ACC112 (cell line): ENCODE measurements around the gene PLPPR1.

ENCODE experiments used
- H2AFZ ChIP-seq: fragments of 200-600 bp; sonication (generic); one replicate; pipeline ENCODE4 v1.6.0; 2017; ENCODE audit warnings: antibody characterized with exemption, low read length; ENCODE audit not compliant: unreplicated experiment
- H3K27ac ChIP-seq: fragments of 200-600 bp; sonication (generic); 2 replicates; pipeline ENCODE4 v1.5.1; 2014; ENCODE audit warnings: low read depth, mild to moderate bottlenecking, antibody characterized with exemption, low read length, moderate library complexity
- H3K27me3 ChIP-seq: fragments of 200-600 bp; sonication (generic); 2 replicates; pipeline ENCODE4 v1.6.1; 2014; ENCODE audit warnings: mild to moderate bottlenecking, antibody characterized with exemption, low read length, moderate library complexity, mixed read lengths; ENCODE audit not compliant: insufficient read depth
- H3K36me3 ChIP-seq: fragments of 200-600 bp; sonication (generic); 2 replicates; pipeline ENCODE4 v1.6.1; 2016; ENCODE audit warnings: mild to moderate bottlenecking, antibody characterized with exemption, low read length, moderate library complexity, mixed read lengths; ENCODE audit not compliant: insufficient read depth
- H3K4me1 ChIP-seq: fragments of 200-600 bp; sonication (generic); one replicate; pipeline ENCODE4 v1.6.1; 2016; ENCODE audit warnings: low read length, mixed read lengths; ENCODE audit not compliant: insufficient read depth, unreplicated experiment, control insufficient read depth
- H3K4me3 ChIP-seq: fragments of 200-600 bp; sonication (generic); 2 replicates; pipeline ENCODE4 v1.5.1; 2014; ENCODE audit warnings: mild to moderate bottlenecking, low read depth, low read length
- H3K79me2 ChIP-seq: fragments of 200-600 bp; sonication (generic); one replicate; pipeline ENCODE4 v1.6.0; 2016; ENCODE audit warnings: low read length; ENCODE audit not compliant: control insufficient read depth, unreplicated experiment, insufficient read depth

The PLPPR1 gene

DNA sequence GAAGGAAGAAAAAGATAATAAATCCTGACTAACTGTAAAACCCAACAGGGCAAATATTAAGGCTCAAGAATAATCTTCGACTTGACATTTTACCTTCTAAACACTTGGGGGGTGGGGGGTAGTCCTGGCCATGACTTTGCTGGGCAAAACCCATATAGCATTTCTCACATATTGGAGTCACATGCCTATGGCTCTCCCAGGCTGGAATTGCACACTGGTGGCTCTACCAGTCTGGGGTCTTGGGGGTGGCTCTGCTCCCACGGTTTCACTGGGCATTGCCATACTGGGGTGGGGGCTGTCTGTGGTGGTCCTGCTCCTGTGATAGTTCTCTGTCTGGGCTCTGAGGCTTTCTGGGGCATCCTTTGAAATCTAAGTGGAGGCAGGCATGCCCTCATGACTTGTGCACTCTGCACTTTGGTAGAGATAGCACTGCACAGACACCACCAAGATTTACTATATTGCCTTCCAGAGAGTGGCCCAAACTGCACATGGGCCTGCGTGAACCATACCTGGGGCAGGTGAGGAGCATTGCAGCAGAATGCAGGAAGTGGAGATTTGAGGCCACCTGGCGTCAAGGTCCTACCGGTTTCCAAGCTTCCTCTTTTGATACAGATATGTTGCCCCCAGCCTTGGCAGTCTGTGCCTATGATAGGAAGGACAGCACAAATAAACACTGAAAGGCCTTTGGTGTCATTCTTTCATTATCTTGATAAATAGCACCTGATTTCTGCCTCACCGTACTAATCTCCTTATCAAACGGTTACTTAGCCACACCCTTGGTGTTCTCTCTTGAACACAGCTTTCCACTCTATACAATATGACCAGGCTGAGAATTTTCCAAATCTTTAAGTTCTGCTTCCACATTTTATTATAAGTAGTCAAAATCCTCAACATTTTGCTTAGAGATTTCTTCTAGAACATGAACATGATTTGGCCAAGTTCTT, 326.5 kb downstream of the PLPPR1 start:
- H2AFZ ChIP-seq = no peak overlapping the region
- no peaks in the 10 kb centered on the region for H3K4me1 ChIP-seq

DNA sequence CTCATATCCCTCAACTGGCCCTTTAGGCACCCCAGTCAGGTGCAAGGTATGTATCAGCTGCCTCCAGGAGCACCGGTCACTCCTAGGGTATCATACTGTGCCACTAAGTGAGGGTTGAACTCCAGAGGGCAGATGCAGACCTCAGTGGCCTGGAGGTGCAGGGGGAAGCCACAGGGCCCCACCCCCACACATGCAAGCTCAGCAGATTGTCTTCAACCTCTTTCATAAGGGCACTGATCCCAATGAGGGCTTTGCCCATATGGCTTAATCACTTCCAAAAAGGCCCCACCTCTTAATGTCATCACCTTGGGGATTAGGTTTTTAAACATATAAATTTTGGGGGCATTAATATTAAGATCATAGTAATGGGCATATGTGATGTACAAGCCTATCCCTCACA, 328.1 kb downstream of the PLPPR1 start:
- H3K27ac ChIP-seq = no peak overlapping the region
- H3K4me3 ChIP-seq = no peak overlapping the region
- H3K27me3 ChIP-seq = no peaks in the 10 kb centered on the region
- no peaks in the 10 kb centered on the region for H3K36me3 ChIP-seq
- H3K4me1 ChIP-seq = no peaks in the 10 kb centered on the region
- no peaks in the 10 kb centered on the region for H3K79me2 ChIP-seq
- H2AFZ ChIP-seq = no peak overlapping the region

More for the DNA sequence above, 326.5 kb downstream of the PLPPR1 start:
- Histone ChIP-seq H3K36me3 (no peaks in the 10 kb centered on the region), H3K79me2 (no peaks in the 10 kb centered on the region), H3K27ac (no peak overlapping the region), H3K4me3 (no peak overlapping the region), H3K27me3 (peaks cover 4% of the 10 kb centered on the region; the same call in 1 of the 2 replicates)

DNA sequence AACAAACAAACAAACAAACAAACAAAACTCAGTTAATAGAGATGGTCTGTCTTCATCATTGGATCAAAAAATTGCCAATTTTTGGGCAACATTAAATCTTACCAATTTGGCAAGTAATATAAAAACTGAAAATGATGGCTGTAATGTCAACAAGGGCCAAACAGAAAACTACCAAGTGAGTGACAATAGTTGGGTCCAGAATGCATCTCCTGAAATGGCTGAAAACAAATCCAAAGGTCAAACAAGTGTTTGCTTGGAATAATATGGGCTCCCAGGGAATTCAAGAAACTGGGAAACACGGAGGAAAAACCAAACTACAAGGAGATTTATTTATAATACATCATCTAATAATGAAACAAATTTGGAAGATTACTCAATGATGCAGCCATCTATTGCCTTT, 331.2 kb downstream of the PLPPR1 start:
- Histone ChIP-seq H3K4me3 (no peak overlapping the region), H3K79me2 (no peaks in the 10 kb centered on the region), H3K36me3 (no peaks in the 10 kb centered on the region), H3K4me1 (no peaks in the 10 kb centered on the region), H2AFZ (no peak overlapping the region), H3K27ac (no peak overlapping the region), H3K27me3 (no peaks in the 10 kb centered on the region)

- Histone ChIP-seq H2AFZ (no peak overlapping the region), H3K4me3 (no peak overlapping the region), H3K27ac (no peak overlapping the region), H3K4me1 (no peaks in the 10 kb centered on the region), H3K27me3 (no peaks in the 10 kb centered on the region), H3K79me2 (no peaks in the 10 kb centered on the region), H3K36me3 (no peaks in the 10 kb centered on the region)
Observed at GRCh38 chr9:101360647-101361046, 332.1 kb downstream of the PLPPR1 start.

DNA sequence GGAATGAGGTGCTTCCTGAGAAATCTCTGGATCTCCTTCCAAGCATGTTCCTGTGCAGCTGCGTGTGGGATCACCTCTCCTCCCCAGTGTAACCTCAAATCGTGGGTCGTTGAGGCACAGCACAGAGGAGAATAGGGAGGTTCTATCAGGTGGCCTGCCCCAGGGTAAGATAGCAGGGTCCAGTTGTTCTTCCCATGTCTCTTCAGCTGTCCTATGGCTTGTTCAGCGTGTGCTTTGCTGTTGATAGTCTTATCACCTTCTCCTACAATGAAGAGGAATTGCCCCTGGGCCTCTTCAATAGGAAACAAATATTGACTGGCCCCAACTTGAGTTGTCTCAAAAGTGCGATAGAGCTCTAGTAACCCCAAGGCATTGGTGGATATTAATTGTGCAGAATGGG, 333.9 kb downstream of the PLPPR1 start:
- no peak overlapping the region for H3K27ac ChIP-seq
- H3K36me3 ChIP-seq = no peaks in the 10 kb centered on the region
- H2AFZ ChIP-seq = no peak overlapping the region
- no peaks in the 10 kb centered on the region for H3K27me3 ChIP-seq
- no peak overlapping the region for H3K4me3 ChIP-seq
- H3K79me2 ChIP-seq = no peaks in the 10 kb centered on the region
- no peaks in the 10 kb centered on the region for H3K4me1 ChIP-seq

DNA sequence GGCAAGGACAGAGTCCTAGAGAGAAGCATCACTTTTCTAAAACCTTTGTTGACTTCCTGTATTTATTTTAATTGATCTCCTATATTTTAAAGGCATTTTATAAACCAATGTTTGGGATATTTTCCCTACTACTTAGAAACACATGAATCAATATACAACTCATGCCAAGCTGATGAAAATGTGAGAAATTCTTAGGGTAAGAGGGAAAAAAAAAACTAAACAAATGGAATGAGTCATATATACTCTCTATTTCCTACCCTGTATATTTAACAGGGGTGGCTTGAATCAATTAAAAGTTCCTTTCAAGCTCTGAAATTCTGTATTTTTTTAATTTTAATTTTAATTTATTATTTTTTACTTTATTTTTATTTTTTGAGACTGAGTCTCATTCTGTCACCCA, 336.7 kb downstream of the PLPPR1 start:
- H3K4me3 ChIP-seq = no peak overlapping the region
- H3K27me3 ChIP-seq = no peaks in the 10 kb centered on the region
- H3K27ac ChIP-seq = no peak overlapping the region
- H2AFZ ChIP-seq = no peak overlapping the region
- H3K36me3 ChIP-seq = no peaks in the 10 kb centered on the region
- H3K79me2 ChIP-seq = no peaks in the 10 kb centered on the region
- no peaks in the 10 kb centered on the region for H3K4me1 ChIP-seq

- H3K36me3 ChIP-seq = no peaks in the 10 kb centered on the region
- no peak overlapping the region for H3K27ac ChIP-seq
- no peak overlapping the region for H2AFZ ChIP-seq
- H3K79me2 ChIP-seq = no peaks in the 10 kb centered on the region
- no peaks in the 10 kb centered on the region for H3K4me1 ChIP-seq
- no peaks in the 10 kb centered on the region for H3K27me3 ChIP-seq
- H3K4me3 ChIP-seq = no peak overlapping the region
Observed at GRCh38 chr9:101366038-101366756, 337.7 kb downstream of the PLPPR1 start.

- H3K27me3 ChIP-seq = no peaks in the 10 kb centered on the region
- H3K79me2 ChIP-seq = no peaks in the 10 kb centered on the region
- H3K4me1 ChIP-seq = no peaks in the 10 kb centered on the region
- H3K27ac ChIP-seq = no peak overlapping the region
- H3K4me3 ChIP-seq = no peak overlapping the region
- H3K36me3 ChIP-seq = no peaks in the 10 kb centered on the region
- H2AFZ ChIP-seq = no peak overlapping the region
Observed at GRCh38 chr9:101367323-101367722, 338.8 kb downstream of the PLPPR1 start.

DNA sequence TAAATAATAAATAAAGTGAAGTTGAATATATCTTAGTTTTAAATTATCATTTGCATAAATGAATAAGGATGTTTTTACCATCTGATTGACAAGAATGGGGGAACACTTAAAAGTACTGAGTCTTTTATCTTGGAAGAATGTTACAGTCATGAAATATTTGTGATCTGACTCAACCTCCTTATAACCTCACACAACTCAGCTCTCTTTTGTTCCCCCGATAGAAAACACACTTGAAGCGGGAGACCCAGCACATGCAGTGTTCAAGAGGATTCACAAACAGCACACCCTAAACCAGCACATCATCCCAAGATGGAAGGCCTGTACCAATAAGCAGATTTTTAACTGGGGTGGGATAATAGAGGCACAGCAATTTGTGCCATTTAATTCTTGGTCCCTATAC, 340.8 kb downstream of the PLPPR1 start:
- H3K4me3 ChIP-seq = no peak overlapping the region
- no peaks in the 10 kb centered on the region for H3K4me1 ChIP-seq
- no peak overlapping the region for H3K27ac ChIP-seq
- H3K36me3 ChIP-seq = no peaks in the 10 kb centered on the region
- no peaks in the 10 kb centered on the region for H3K79me2 ChIP-seq
- no peak overlapping the region for H2AFZ ChIP-seq
- H3K27me3 ChIP-seq = no peaks in the 10 kb centered on the region

GRCh38 chr9:101369884-101370531, 341.5 kb downstream of the PLPPR1 start:
- no peaks in the 10 kb centered on the region for H3K4me1 ChIP-seq
- H3K36me3 ChIP-seq = no peaks in the 10 kb centered on the region
- no peak overlapping the region for H2AFZ ChIP-seq
- no peak overlapping the region for H3K27ac ChIP-seq
- H3K4me3 ChIP-seq = no peak overlapping the region
- H3K27me3 ChIP-seq = no peaks in the 10 kb centered on the region
- H3K79me2 ChIP-seq = no peaks in the 10 kb centered on the region
